CD14-positive monocyte (primary cell): ENCODE data around the gene OR51B4. TPM values are rescaled to one million over a fixed set of nuclear protein-coding genes. Genes with fewer than 3 reads are reported as not detected.

Experiments used
- DNase-seq, 3 donors: peaks; one replicate each; pipeline ENCODE4 v3.0.0-alpha.2; 2011 to 2022
- H2AFZ ChIP-seq: 2 replicates; pipeline ENCODE4 v1.6.0; 2012; ENCODE audit warnings: mild to moderate bottlenecking, low read depth, low read length, inconsistent platforms; ENCODE audit not compliant: insufficient read depth, poor library complexity, severe bottlenecking
- H3K27ac ChIP-seq, 2 donors: 1 replicate in 1 of 2; 2 replicates in 1 of 2; pipeline ENCODE4 v1.5.1; 2012 to 2013; ENCODE audit warnings: low read length in 2 of 2, control low read depth in 1 of 2, inconsistent platforms in 1 of 2, low read depth in 1 of 2, mild to moderate bottlenecking in 1 of 2
- H3K27me3 ChIP-seq, 2 donors: one replicate each; pipeline versions ENCODE4 v1.6.0 to v1.6.1; 2011 to 2013; ENCODE audit warnings: low read length in 2 of 2; ENCODE audit not compliant: control insufficient read depth in 2 of 2, insufficient read depth in 2 of 2
- H3K36me3 ChIP-seq, 2 donors: replicated peaks in 1 of 2; 1 replicate in 1 of 2; 2 replicates in 1 of 2; pipeline versions ENCODE4 v1.5.1 to v1.6.1; 2012 to 2013; ENCODE audit warnings: low read length in 2 of 2, control low read depth in 1 of 2, inconsistent platforms in 1 of 2, mild to moderate bottlenecking in 1 of 2; ENCODE audit not compliant: insufficient read depth in 2 of 2, control insufficient read depth in 1 of 2
- H3K4me1 ChIP-seq, 2 donors: 1 replicate in 1 of 2; 2 replicates in 1 of 2; pipeline versions ENCODE4 v1.5.1 to v1.6.1; 2012 to 2013; ENCODE audit warnings: low read length in 2 of 2, control low read depth in 1 of 2, inconsistent platforms in 1 of 2, mild to moderate bottlenecking in 1 of 2, moderate library complexity in 1 of 2; ENCODE audit not compliant: insufficient read depth in 2 of 2, control insufficient read depth in 1 of 2
- H3K4me2 ChIP-seq: replicated peaks from 2 replicates; pipeline ENCODE3; 2012; ENCODE audit warnings: low read length, moderate library complexity, mild to moderate bottlenecking; ENCODE audit not compliant: poor library complexity, severe bottlenecking; ENCODE audit errors: extremely low read depth
- H3K4me3 ChIP-seq, 3 experiments: fragments of 200-600 bp in 1 of 3; sonication (generic) in 1 of 3; replicated peaks in 1 of 3; 1 replicate in 2 of 3; 2 replicates in 1 of 3; pipeline ENCODE4 v1.5.1; 2011 to 2013; ENCODE audit warnings: low read length in 3 of 3, mild to moderate bottlenecking in 3 of 3, control low read depth in 2 of 3, low read depth in 2 of 3, inconsistent platforms in 1 of 3, moderate library complexity in 1 of 3
- H3K79me2 ChIP-seq: 2 replicates; pipeline ENCODE4 v1.6.0; 2012; ENCODE audit warnings: mild to moderate bottlenecking, control low read depth, inconsistent platforms, low read length, moderate library complexity; ENCODE audit not compliant: insufficient read depth
- H3K9ac ChIP-seq: 2 replicates; pipeline ENCODE4 v1.6.0; 2017; ENCODE audit warnings: low read length, mild to moderate bottlenecking; ENCODE audit not compliant: insufficient read depth, poor library complexity, severe bottlenecking
- H3K9me3 ChIP-seq, 2 donors: replicated peaks in 1 of 2; 1 replicate in 1 of 2; 2 replicates in 1 of 2; pipeline versions ENCODE4 v1.5.1 to v1.6.1; 2012 to 2013; ENCODE audit warnings: low read length in 2 of 2, control low read depth in 1 of 2; ENCODE audit not compliant: control insufficient read depth in 1 of 2, insufficient read depth in 1 of 2
- H4K20me1 ChIP-seq: 2 replicates; pipeline ENCODE4 v1.6.0; 2012; ENCODE audit warnings: mild to moderate bottlenecking, low read length, control low read depth, moderate library complexity; ENCODE audit not compliant: insufficient read depth
- H3K27ac Mint-ChIP-seq, 7 donors: one replicate each; pipeline ENCODE4 v1.8.0; 2020; ENCODE audit warnings: mild to moderate bottlenecking in 7 of 7, mixed read lengths in 7 of 7, moderate library complexity in 6 of 7, inconsistent platforms in 2 of 7
- H3K27me3 Mint-ChIP-seq, 3 donors: one replicate each; pipeline ENCODE4 v1.8.0; 2021 to 2022; ENCODE audit warnings: low read depth in 3 of 3, mild to moderate bottlenecking in 3 of 3, mixed read lengths in 3 of 3, moderate library complexity in 3 of 3, inconsistent platforms in 1 of 3
- H3K36me3 Mint-ChIP-seq, 2 donors: one replicate each; pipeline ENCODE4 v1.8.0; 2020; ENCODE audit warnings: mixed read lengths in 2 of 2, inconsistent platforms in 1 of 2, mild to moderate bottlenecking in 1 of 2
- H3K4me1 Mint-ChIP-seq: one replicate; pipeline ENCODE4 v1.8.0; 2020; ENCODE audit warnings: mild to moderate bottlenecking, mixed read lengths
- H3K4me3 Mint-ChIP-seq, 2 donors: one replicate each; pipeline ENCODE4 v1.8.0; 2020; ENCODE audit warnings: mild to moderate bottlenecking in 2 of 2, mixed read lengths in 2 of 2, moderate library complexity in 1 of 2
- H3K9me3 Mint-ChIP-seq, 7 donors: one replicate each; pipeline ENCODE4 v1.8.0; 2020 to 2022; ENCODE audit warnings: mixed read lengths in 7 of 7, mild to moderate bottlenecking in 6 of 7, moderate library complexity in 6 of 7, inconsistent platforms in 2 of 7
- CTCF ChIP-seq: fragments of 200-600 bp; IDR thresholded peaks from one replicate; pipeline ENCODE4 v1.8.0; 2022; ENCODE audit warnings: antibody characterized with exemption, mild to moderate bottlenecking
- WGBS: methylation state at CpG from one replicate; pipeline ENCODE4 v1.1.5; 2013; ENCODE audit warnings: missing lambda C conversion rate; ENCODE audit not compliant: insufficient coverage; 5-methylcytosine and 5-hydroxymethylcytosine counted together
- intact Hi-C, 2 donors: fragments of 100-400 bp; cut with micrococcal nuclease; formaldehyde crosslinking; loops; one replicate each; pipeline versions ENCODE4 v1.15.0 to v1.15.1; 2023
- polyA plus RNA-seq, 3 donors: library from polyadenylated mRNA; depleted of rRNA in 1 of 3; unstranded in 2 of 3; stranded (reverse) in 1 of 3; fragments of 300-500 nt in 2 of 3; fragments of >200 nt in 1 of 3; fragmentation: Illumina TruSeq in 2 of 3; gene quantifications; 1 replicate in 2 of 3; 2 replicates in 1 of 3; pipeline ENCODE4 v1.2.3, GENCODE V29; 2012 to 2021

Gene OR51B4
- polyA plus RNA-seq, 3 donors: not detected

GRCh38 chr11:5277807-5278382 lies 23.9 kb downstream of the OR51B4 start:
- peaks cover 0 to 3% (median 0%) of the 10 kb centered on the region in 3 donors for H3K27me3 Mint-ChIP-seq
- intact Hi-C loops: no loop called here

GRCh38 chr11:5276697-5277096 lies 25.0 kb downstream of the OR51B4 start:
- no peaks in the 10 kb centered on the region for H3K9me3 ChIP-seq
- H3K27ac ChIP-seq: no peak overlapping the region
- H3K79me2 ChIP-seq: no peaks in the 10 kb centered on the region
- WGBS: 75% methylated on average over 1 of the region's 2 CpGs
- Mint-ChIP-seq H3K27ac (no peak overlapping the region), H3K27me3 (peaks cover 0 to 3% (median 0%) of the 10 kb centered on the region in 3 donors), H3K36me3 (no peaks in the 10 kb centered on the region), H3K9me3 (peaks cover 0 to 2% (median 0%) of the 10 kb centered on the region in 7 donors), H3K4me3 (no peak overlapping the region), H3K4me1 (peaks cover 4% of the 10 kb centered on the region)
- no peak for TF ChIP-seq CTCF
- DNase-seq: no peak
- H3K4me2 ChIP-seq: no peak overlapping the region
- no peak overlapping the region for H3K4me3 ChIP-seq
- H3K27me3 ChIP-seq: no peaks in the 10 kb centered on the region
- H4K20me1 ChIP-seq: no peaks in the 10 kb centered on the region
- no peaks in the 10 kb centered on the region for H3K36me3 ChIP-seq
- peaks cover 0 to 4% of the 10 kb centered on the region in 2 donors for H3K4me1 ChIP-seq
- no peak overlapping the region for H3K9ac ChIP-seq
- intact Hi-C loops: no loop called here
- no peak overlapping the region for H2AFZ ChIP-seq

More at GRCh38 chr11:5277807-5278382, 23.9 kb downstream of the OR51B4 start:
- Histone ChIP-seq H3K27me3 (no peaks in the 10 kb centered on the region), H3K9me3 (no peaks in the 10 kb centered on the region), H3K9ac (no peak overlapping the region), H4K20me1 (no peaks in the 10 kb centered on the region), H2AFZ (no peak overlapping the region), H3K79me2 (no peaks in the 10 kb centered on the region), H3K27ac (no peak overlapping the region), H3K4me3 (no peak overlapping the region), H3K4me1 (peaks cover 0 to 4% of the 10 kb centered on the region in 2 donors), H3K36me3 (no peaks in the 10 kb centered on the region), H3K4me2 (no peak overlapping the region)
- peaks cover 0 to 2% (median 0%) of the 10 kb centered on the region in 7 donors for H3K9me3 Mint-ChIP-seq
- no peak overlapping the region for H3K27ac Mint-ChIP-seq
- TF ChIP-seq CTCF: no peak
- DNase-seq: no peak
- 100% methylated on average over 1 of the region's 1 CpG for WGBS
- H3K36me3 Mint-ChIP-seq: no peaks in the 10 kb centered on the region
- no peak overlapping the region for H3K4me3 Mint-ChIP-seq
- peaks cover 4% of the 10 kb centered on the region for H3K4me1 Mint-ChIP-seq
